CD4-positive, alpha-beta T cell treated with Interleukin-6 at 100 ng/mL for 8 hours (primary cell): Measurements from ENCODE around the gene TXNDC12.
A peak's percentile ranks its signal among the peaks of the same experiment; 100 is the strongest.
"Not testable (repeated sequence)": the region's sequence is repeated elsewhere in the genome, so short reads cannot be mapped to it uniquely, and the experiment has no call there.

Experiments used
- DNase-seq: peaks from one replicate; pipeline ENCODE4 v3.0.0-alpha.2; 2020; ENCODE audit warnings: mixed read lengths, low spot score

TXNDC12 gene

DNA sequence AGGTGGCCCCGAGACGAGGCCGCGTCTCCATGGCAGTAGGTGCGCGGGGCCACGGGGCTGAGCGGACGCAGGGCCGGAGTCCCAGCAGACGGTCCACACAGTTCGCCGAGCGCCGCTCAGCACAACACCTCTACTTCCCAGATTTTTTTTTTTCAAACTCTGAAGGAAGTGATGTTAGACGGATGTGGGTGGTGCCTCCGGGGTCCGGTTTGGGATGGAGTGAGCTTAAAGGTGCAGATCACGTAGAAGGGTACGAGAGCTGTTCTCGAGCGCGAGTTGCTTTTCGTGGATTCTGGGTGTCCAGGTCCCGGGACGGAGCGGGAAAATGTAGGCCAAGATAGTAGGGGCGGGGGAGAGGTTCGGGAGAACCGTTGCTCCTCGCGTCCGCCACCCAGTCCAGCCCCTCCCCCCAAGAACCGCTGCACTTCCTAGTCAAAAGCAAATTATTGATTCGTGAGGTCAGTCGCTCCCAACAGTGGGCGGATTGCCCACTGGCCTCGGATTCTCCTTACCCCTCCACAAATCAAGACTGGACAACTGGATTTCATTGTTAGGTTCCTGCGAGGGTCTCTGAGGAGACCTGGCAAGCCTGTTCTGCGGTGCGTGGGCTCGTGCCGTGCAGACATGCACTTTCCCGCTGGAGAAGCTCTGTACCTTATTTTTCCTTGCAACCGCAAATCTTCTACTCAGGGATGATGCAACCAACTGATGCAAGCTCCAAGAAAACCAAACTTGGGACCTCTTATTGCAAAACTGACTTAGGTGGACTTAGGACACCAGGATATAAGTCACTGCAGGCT lies at the start of gene TXNDC12:
TXNDC12 (minus strand) TSS at position 126 of the 800 bp plus-strand sequence; CDS start at position 31, 95 bp downstream.
- DNase-seq = peak; percentile 65

DNA sequence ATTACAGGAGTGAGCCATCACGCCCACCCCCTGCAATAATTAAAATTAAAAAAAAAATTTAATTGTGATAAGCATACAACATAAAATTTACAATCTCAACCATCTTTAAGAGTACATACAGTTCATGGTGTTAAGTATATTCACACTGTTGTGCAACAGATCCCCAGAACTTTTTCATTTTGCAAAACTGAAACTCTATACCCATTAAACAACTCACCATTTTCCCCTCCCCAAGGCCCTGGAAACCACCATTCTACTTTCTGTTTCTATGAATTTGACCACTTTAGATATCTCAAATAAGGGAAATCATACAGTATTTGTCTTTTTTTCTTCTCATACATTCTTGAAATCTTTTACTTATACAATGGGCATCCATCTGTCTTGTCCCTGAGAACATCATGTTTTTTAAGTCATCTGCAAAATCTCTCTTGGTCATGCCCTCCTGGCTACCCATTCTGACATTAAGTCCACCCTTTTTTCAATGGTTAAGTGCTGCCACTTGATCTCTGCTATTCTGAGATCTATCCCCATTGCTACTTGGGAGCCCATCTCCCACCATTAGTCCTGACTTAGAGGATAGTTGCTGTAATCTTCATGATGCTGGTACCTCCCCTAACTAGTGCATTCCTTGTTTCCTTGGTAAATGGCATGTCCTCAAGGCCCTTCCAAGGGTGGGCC lies 47.5 kb upstream of the TXNDC12 start:
- no peak for DNase-seq

DNA sequence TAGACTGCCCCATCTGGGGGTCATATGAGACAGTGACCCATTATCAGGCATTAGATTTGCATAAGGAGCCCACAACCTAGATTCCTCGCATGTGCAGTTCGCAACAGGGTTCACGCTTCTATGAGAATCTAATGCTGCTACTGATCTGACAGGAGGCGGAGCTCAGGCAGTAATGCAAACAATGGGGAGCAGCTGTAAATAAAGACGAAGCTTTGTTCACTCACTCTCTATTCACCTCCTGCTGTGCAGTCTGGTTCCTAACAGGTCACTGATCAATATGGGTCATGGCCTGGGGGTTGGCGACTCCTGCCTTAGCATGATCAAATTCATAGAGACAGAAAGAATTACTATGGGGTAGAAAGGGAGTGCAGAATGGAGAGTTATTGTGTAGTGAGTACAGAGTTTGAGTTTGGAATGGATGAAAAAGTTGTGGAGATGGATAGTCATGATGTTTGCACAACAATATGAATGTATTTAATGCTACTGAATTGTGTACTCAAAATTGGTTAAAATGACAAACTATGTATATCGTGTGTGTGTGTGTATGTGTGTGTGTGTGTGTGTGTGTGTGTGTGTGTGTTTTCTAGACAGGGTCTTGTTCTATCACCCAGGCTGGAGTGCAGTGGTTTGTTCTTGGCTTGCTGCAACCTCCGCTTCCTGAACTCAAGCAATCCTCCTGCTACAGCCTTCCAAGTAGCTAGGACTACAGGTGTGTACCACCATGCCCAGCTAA lies 43.3 kb upstream of the TXNDC12 start:
- DNase-seq = no peak

DNA sequence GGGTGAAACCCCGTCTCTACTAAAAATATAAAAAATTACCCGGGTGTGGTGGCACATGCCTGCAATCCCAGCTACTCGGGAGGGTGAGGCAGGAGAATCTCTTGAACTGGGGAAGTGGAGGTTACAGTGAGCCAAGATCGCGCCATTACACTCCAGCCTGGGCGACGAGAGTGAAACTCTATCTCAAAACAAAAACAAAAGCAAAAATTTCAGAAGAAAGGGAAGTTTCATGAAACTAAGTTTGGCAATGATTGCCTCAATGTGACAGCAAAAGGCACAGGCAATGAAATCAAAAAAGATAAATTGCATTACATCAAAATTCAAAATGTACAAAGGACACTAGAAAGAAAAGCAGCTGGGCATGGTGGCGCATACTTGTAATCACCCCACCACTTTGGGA lies 41.2 kb upstream of the TXNDC12 start:
- no peak for DNase-seq

DNA sequence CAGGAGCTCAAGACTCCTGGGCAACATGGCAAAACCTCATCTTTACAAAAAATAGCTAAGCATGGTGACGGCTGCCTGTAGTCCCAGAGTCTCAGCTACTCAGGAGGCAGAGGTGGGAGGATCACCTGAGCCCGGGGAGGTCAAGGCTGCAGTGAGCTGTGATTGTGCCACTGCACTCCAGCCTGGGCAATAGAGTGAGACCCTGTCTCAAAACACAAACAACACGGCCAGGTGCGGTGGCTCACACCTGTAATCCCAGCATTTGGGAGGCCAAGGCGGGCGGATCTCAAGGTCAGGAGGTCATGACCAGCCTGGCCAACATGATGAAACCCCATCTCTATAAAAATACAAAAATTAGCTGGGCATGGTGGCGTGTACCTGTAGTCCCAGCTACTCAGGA lies 39.3 kb upstream of the TXNDC12 start:
- not testable (repeated sequence) for DNase-seq

DNA sequence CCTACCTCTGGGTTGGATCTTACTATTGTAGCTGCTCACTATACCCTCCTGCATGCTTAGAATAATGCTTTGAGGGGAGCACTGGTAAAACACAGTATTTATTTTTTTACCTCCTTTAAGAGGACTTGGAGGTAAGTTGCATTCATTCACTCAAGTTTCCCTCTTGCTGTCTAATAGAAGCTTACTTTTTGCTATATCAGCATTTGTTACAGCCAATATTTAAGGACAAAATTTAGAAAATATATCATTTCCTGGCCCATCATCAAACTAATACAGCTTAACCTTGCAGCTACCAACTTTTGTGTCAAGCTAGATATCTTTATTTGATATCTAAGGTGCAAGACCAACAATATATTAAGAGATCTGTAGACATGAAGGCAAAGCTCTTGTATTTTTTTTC lies 32.9 kb upstream of the TXNDC12 start:
- DNase-seq = not testable (repeated sequence)

DNA sequence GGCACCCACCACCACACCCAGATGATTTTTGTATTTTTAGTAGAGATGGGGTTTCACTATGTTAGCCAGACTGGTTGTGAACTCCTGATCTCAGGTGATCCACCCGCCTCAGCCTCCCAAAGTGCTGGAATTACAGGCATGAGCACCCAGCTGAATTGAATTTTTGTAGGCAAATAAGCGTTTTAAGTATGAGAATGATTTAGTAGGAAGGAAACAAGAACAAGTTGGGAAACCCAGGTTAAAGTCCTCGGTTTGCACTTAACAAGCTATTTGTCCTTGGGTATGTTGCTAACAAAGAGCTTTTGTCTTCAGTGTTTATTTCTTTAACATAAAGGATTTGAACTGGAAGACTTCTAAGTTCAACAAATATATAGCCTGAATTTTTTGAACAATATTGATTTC lies 25.0 kb upstream of the TXNDC12 start:
- DNase-seq = no peak

DNA sequence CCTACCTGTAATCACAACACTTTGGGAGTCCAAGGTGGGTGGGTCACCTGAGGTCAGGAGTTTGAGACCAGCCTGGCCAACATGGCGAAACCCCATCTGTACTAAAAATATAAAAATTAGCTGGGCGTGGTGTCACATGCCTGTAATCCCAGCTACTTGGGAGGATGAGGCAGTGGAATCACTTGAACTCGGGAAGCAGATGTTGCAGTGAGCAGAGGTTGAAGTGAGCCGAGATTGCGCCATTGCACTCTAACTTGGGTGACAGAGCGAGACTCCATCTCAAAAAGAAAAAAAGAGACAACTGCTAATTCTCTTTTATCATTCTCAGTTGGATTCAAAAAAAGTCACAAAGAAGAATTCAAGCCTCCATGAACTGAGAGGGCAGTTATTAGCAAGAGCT lies 22.3 kb upstream of the TXNDC12 start:
- DNase-seq = not testable (repeated sequence)

DNA sequence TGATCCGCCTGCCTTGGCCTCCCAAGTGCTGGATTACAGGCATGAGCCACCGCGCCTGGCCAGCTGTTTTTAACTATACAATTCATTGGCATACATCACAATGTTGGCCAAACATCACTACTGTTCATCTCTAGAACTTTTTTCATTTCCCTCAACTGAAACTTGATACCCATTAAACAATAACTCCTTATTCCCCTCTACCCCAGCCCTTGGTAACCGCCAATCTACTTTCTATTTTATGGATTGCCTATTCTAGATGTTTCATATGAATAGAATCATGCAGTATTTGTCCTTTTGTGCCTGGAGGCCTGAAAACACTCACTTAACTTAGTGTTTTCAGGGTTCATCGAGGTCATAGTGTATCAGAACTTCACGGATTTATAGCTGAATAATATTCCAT lies 17.3 kb upstream of the TXNDC12 start:
- DNase-seq = no peak

DNA sequence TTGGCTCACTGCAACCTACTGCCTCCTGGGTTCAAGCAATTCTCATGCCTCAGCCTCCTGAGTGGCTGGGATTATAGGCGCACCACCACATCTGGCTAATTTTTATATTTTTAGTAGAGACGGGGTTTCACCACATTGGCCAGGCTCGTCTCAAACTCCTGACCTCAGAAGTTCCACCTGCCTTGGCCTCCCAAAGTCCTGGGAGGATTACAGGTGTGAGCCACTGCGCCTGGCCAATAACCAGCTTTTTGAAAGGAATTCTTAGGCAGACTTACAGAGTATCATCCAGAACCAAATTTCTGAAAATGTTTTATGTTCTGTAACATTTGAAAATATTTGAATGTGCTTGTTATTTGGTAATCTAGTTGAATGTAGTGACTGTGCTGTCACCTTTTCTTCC lies 15.7 kb upstream of the TXNDC12 start:
- no peak for DNase-seq

DNA sequence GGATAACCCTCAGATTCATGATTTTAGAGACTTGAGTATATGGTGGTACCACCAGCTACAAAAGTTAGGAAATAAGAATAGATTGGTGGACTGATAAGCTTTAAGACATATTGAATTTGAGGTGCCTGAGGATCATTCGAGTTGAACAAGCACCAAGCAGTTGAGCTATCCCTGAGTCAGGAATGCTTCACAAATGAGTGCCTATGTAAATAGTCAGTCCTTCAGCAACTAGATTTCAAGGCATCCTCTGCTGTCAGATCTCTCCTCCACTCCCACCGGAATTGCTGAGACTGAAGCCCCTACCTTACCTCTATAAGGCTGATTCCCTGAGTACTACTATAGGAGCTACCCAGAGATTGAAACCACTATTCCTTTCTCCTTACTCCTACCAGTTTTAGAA lies 8.2 kb upstream of the TXNDC12 start:
- DNase-seq = no peak

DNA sequence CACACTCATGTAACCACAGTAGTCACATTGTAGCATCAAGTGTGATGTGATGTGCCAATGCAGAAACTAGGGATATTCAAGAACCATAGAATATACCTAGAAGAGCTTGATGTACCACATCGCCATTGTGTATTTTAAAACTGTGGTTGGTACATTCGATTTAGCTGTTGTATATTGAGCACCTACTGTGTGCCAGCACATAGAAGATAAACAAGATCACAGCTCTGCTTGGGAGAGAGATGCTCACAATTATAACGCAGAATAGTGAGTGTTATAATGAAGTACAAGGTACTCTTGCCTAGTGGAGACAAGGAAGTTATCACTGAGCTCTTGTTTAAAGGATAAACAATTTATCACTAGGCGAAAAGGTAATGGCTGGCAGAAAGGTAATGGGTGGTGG lies 5.8 kb upstream of the TXNDC12 start:
- DNase-seq = no peak

DNA sequence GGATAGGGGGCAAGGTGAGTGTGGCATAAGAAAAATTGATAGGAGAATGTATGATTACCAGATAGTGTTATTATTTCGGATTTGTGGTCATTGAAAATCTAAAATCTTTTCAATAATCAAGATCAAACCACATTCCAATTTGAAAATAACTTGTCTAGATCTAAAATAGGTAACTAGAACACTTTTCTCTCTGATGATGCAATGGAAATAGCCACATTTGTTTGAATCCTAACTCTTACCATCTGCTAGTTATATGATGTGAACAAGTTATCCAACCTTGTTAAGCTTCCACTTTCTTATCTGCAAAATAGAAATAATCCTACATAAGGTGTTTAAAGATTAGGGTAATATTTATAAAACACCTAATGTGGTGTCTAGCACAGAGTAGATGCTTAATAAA lies 4.9 kb upstream of the TXNDC12 start:
- DNase-seq = no peak

DNA sequence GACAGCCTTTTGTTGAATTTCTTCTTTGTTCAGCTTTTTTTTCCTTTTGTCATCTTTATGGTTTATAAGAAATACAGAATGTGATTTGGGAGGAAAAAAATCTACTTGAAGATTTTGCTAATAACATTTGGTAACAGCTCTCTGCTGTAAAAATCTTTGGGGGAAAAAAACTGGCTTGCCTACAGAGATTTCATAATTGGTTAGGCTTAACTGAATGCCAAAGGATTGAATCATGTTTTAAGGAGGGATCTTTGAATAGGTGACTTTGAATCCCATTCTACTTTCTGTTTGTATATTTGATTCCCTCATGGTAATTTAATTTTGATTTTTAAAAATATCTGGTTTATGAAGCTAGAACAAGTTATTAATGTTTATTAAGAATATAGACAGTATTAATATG lies 4.3 kb upstream of the TXNDC12 start:
- no peak for DNase-seq

DNA sequence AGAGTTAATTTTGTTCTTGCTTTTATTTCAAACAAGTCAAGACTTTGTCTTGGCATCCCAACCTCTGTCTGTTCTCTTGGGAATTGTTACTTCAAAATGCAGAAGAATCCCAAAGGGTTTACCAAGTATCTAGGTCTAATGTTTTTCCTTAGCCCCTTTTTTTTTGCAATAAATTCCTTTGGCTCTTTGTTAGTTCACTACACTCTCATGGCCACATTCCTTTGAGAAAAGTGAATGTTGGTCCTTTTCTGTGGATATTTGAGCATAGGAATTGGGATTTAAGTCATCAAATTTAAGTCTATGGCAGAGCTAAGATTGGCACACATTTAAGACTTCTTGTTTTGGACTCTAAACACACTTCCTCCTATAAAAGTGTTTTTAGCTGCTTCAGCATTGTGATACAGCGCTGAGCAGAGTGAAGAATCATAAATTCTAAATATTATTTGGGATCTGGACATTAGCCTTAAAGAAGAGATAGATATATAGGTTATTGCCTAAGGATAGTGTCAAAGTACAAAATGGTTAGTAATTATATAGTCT lies 3.0 kb upstream of the TXNDC12 start:
- no peak for DNase-seq

DNA sequence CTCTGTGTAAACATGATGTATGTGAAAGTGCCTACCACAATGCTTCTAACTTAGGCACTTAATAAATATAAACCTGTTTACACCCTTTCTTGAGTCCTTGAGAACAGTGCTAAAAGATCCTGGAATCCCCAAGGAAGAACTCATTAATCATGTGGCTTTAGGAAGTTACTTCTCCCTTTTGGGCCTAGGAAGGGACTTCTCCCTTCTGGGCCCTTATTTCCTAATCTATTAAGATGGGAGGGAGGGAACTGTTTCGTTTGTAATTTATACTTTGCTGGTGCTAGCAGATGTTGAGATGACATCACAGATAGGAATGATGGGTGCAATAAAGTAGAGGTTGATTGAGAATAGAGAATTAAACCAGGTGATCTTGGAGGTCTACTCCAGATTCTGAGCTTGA lies 2.3 kb upstream of the TXNDC12 start:
- no peak for DNase-seq

DNA sequence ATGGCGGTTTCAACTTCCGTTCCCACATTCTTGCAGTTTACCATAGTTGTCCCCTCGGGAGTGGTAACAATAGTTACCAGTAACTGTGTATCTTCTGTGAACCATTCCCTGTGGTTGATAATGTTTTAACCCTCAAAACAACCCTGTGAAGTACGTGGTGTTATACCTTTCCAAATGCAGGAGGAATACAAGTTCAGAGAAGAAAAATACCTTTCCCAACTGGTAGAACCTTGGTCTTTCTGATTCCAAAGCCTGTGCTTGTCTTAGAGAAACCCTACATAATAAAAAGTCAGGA lies 1.9 kb upstream of the TXNDC12 start:
- no peak for DNase-seq

DNA sequence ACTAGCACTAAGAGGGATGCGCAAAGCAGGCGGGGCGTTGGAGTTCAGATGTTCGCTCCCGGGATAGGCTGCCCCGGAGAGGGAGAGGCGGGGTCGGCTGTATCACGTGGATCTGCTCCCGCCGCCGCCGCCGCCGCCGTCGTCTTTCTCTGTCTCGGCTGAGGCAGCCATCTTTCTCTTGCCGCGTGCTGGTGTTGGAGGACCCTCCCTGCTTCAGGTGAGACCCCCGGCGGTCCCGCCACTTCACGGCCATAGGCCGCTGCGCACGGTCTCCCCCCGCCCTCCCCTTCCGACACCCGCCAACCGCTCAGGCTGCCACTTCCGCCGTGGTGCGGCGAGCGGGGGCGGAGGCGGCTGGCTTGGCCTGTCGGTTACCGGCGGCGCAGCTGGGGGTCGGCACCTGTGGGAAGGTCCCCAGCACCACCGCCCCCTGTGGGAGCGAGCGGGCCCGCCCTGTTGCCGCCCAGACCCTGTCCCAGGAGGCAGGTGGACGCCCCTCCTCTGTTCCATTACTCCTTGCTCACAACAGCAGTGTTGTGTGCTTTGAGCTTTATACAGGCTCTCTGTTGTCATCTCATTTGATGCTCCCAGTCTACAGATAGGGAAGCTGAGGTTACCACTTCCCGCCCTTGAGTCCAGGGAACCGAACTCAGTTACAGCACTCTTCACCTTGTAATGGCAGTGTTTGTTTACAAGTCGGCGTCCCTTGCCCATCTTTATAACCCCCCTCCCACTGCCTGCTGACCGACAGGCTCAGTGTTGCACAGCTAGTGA lies 1.4 kb upstream of the TXNDC12 start, which contains the start of gene BTF3L4:
BTF3L4 (plus strand) TSS at position 133 of the 774 bp plus-strand sequence. CDS start 3,553 bp downstream, outside the sequence.
- DNase-seq = peak; percentile 90

DNA sequence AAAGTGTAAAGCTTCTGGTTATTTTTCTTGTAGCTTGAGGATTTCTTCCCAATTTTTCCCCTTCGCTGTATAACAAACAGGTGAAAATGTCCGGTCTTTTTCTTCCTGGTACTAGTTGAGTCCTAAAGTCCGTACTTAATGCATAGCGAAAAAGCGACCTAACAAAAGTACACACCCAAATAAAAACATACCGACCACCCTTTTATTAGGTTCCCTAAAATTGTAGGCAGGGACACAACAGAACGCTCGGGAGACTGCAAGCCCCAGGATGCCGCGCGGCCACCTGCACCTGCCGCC lies 823 bp upstream of the TXNDC12 start:
- no peak for DNase-seq

DNA sequence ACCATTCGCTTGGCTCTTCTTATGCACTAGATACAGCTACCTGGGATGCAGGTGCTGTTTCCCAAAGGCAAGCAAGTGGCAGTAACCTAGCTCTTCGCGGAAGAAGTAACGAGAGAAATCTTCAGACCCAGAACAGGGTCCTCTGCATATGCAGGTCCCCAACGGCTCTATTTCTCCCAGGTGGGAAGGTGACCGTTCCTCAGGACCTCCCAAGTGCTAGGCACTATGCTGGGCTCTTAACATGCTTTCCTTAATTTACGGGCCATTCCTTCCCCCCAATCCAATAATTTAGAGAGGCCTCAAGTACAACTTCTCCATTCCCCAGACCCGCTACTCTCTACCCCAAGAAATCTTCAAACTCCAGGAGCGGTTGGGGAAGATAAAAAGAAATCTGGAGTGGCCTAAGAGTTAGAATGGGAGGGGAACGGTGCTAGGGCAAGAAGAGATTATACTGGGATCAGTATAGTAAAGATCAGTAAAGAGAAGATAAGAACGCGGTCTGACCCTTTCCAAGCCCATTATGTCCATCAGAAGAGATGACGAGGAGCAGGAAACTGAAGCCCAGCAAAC lies 410 bp downstream of the TXNDC12 start:
- no peak for DNase-seq

DNA sequence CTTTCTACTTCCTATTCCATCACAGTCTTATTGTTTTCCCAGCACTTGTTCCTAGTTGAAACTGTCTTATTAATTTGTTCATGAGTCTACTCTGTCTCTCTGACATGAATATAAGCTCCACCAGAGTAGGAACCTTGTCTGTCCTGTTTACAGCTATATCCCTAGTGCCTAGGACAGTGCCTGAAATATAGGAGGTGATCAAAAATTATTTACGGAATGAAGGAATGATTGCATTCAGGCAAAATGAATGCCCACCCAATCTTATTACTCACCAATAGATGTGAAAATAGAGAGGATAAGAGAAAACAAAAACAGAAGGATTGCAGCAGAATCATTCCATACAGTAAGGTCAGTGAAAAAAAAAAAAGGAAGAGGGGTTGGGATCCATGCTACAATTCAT lies 1.1 kb downstream of the TXNDC12 start:
- no peak for DNase-seq

DNA sequence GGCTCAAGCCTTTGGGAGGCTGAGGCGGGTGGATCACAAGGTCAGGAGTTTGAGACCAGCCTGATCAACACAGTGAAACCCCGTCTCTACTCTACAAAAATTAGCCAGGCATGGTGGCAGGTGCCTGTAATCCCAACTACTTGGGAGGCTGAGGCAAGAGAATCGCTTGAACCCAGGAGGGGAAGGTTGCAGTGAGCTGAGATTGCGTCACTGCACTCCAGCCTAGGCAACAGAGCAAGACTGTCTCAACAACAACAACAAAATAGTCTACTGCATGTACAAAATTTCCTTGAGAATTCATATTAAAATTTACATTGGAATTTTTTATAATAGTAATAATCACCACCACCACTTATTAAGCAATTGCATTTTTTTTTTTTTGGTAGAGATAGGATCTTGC lies 5.7 kb downstream of the TXNDC12 start:
- DNase-seq = not testable (repeated sequence)
